ENCODE measurements around the gene NFASC. TPM values are rescaled to one million over a fixed set of nuclear protein-coding genes. Genes with fewer than 3 reads are reported as not detected.

The NFASC gene
- total and polyA plus RNA-seq, 9 of the 15 experiments (the other 6 are each of a cell fraction or from before 2014, with no cell fraction given) = 0.03 to 0.16 (median 0.06) TPM; not detected in 6

GRCh38 chr1:205067031-205067430 is 196.4 kb downstream of the NFASC start:
- no peaks in the 10 kb centered on the region for H3K79me2 ChIP-seq (ENCODE audit: control insufficient read depth, insufficient read depth, low read length)
- POLR2A ChIA-PET = no interaction called here
- H3K4me3 ChIP-seq = no peak overlapping the region
- intact Hi-C loops (cut with micrococcal nuclease) (loop anchor here (10.0 kb wide), 1 partner anchor 262 kb away; no protein-coding TSS in a partner anchor), in situ Hi-C loops (cut with MboI) (no loop called here)
- CTCF ChIA-PET (ENCODE audit: low intra/inter-chr PET ratio) = no interaction called here
- DNase-seq (ENCODE audit: extremely low read depth in 1 of 4, low spot score in 3 of 4) = no peak
- FAIRE-seq = no peak
- peaks cover 7% of the 10 kb centered on the region; the same call in 1 of the 2 replicates for H4K20me1 ChIP-seq (replicated peaks; ENCODE audit: control insufficient read depth, insufficient read depth, low read length)
- H2AFZ ChIP-seq (ENCODE audit: low read depth, low read length) = no peak overlapping the region
- TF ChIP-seq PTRF (tag; IDR thresholded peaks at IDR 0.05) (no peak), IRF9 (tag; IDR thresholded peaks at IDR 0.05) (no peak), SMC3 (conservative IDR thresholded peaks at IDR 0.05; ENCODE audit: insufficient read depth, low read depth, low read length) (no peak), MAFG (tag; conservative IDR thresholded peaks at IDR 0.05) (no peak), ZNF444 (CRISPR knock-in tag; IDR thresholded peaks at IDR 0.05) (no peak), MAFF (IDR thresholded peaks at IDR 0.05; ENCODE audit: low read length) (no peak), ARID4B (CRISPR knock-in tag; IDR thresholded peaks at IDR 0.05) (no peak), POLR2B (IDR thresholded peaks at IDR 0.05; ENCODE audit: low read depth, partially characterized antibody) (no peak), IRF2 (CRISPR knock-in tag; IDR thresholded peaks at IDR 0.05) (no peak), HIVEP1 (CRISPR knock-in tag; IDR thresholded peaks at IDR 0.05) (no peak), MTA3 (IDR thresholded peaks at IDR 0.05; ENCODE audit: borderline replicate concordance) (no peak), CBFB (CRISPR knock-in tag; IDR thresholded peaks at IDR 0.05) (no peak), CBX2 (IDR thresholded peaks at IDR 0.05; ENCODE audit: insufficient read depth, low read length, poor library complexity, severe bottlenecking) (no peak), CHD4 (IDR thresholded peaks at IDR 0.05; ENCODE audit: insufficient read depth, insufficient replicate concordance, low read depth, low read length, poor library complexity, severe bottlenecking) (no peak), PML (IDR thresholded peaks at IDR 0.05; ENCODE audit: low read length) (no peak), DMBX1 (CRISPR knock-in tag; IDR thresholded peaks at IDR 0.05; ENCODE audit: borderline replicate concordance) (no peak), MYNN (IDR thresholded peaks at IDR 0.05) (no peak), MYNN (CRISPR knock-in tag; IDR thresholded peaks at IDR 0.05) (no peak), ZC3H11A (IDR thresholded peaks at IDR 0.05; ENCODE audit: low read depth, low read length) (no peak), ZKSCAN3 (CRISPR knock-in tag; IDR thresholded peaks at IDR 0.05) (no peak), RFX5 (IDR thresholded peaks at IDR 0.05; ENCODE audit: low read depth, low read length) (no peak)
- H3K9ac ChIP-seq (ENCODE audit: insufficient read depth in 1 of 2, low read depth in 2 of 2, low read length in 2 of 2) = peak overlapping the region in 1 of 2 experiments; percentile 37; a peak in 1 of 4 replicates
- H3K4me2 ChIP-seq (ENCODE audit: insufficient read depth, low read length) = no peak overlapping the region
- H3K27ac ChIP-seq (ENCODE audit: extremely low read depth, low read depth, low read length) = no peak overlapping the region
- no peaks in the 10 kb centered on the region for H3K9me3 ChIP-seq (replicated peaks; ENCODE audit: control insufficient read depth, insufficient read depth, low read depth, low read length)
- ATAC-seq = no peak
- H3K9me1 ChIP-seq (ENCODE audit: control insufficient read depth, insufficient read depth, low read length) = no peaks in the 10 kb centered on the region
- no peaks in the 10 kb centered on the region for H3K36me3 ChIP-seq (ENCODE audit: control insufficient read depth, insufficient read depth, low read length)
- WGBS (ENCODE audit: insufficient coverage, low coverage, missing lambda C conversion rate) = 2% methylated on average over 6 of the region's 6 CpGs
- no TSS peak for BruUV-seq (replicated peaks)
- peaks cover 0 to 21% of the 10 kb centered on the region in 2 experiments; a peak in 3 of 5 replicates for H3K4me1 ChIP-seq (replicated peaks in 1 of 2; ENCODE audit: control insufficient read depth in 2 of 2, insufficient read depth in 2 of 2, low read length in 2 of 2)
- H3K27me3 ChIP-seq (ENCODE audit: control insufficient read depth in 2 of 2, insufficient read depth in 2 of 2, low read length in 2 of 2) = peaks cover 45 to 83% of the 10 kb centered on the region in 2 experiments

All from K562 (cell line).